Fibroblast of the aortic adventitia (primary cell): ENCODE results near the gene ASB3. TPM values are rescaled to one million over a fixed set of nuclear protein-coding genes. Genes with fewer than 3 reads are reported as not detected.
A peak's percentile ranks its signal among the peaks of the same experiment; 100 is the strongest.

Experiments
- DNase-seq: peaks from one replicate; pipeline ENCODE4 v3.0.0-alpha.2; 2010; ENCODE audit warnings: low read depth
- H3K4me3 ChIP-seq: 2 replicates; pipeline ENCODE4 v1.5.1; 2011; ENCODE audit warnings: low read depth, mild to moderate bottlenecking, control low read depth, low read length, moderate library complexity
- CTCF ChIP-seq: IDR thresholded peaks from 2 replicates; pipeline ENCODE4 v1.5.1; 2011; ENCODE audit warnings: mild to moderate bottlenecking, low read length, control low read depth, inconsistent platforms; ENCODE audit not compliant: insufficient read depth
- total RNA-seq: library from RNA; depleted of rRNA; stranded (reverse); fragments of >200 nt; gene quantifications from 2 replicates; pipeline ENCODE4 v1.2.3, GENCODE V29; 2012; ENCODE audit warnings: low replicate concordance

Gene ASB3
- total RNA-seq, 1 donor, result 27.9 TPM

GRCh38 chr2:53755121-53755520 lies 31.6 kb downstream of the ASB3 start:
- no peak overlapping the region for H3K4me3 ChIP-seq
- DNase-seq, result peak; percentile 44
- TF ChIP-seq CTCF, result no peak

DNA sequence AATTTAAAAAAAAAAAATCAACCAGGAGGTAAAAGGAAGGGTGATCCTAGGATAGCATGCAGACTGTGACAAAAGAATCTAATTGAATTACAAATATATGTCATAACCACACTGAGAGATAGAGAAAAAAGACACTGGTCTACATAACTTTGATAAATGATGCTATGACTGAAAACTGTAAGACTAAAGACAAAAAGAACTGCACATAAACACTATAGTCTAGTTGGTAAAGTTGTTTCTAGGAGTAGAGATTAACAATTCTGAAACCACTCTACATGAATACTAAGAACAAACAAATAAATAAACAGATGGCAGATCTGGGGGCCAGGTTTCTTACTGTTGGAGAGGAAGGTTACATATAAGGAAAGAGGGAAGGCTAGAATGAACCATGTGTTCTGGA lies 33.7 kb downstream of the ASB3 start:
- TF ChIP-seq CTCF, result no peak
- H3K4me3 ChIP-seq, result no peak overlapping the region
- no peak for DNase-seq

- DNase-seq, result no peak
- TF ChIP-seq CTCF, result no peak
- H3K4me3 ChIP-seq, result no peak overlapping the region
These were observed 34.4 kb downstream of the ASB3 start for GRCh38 chr2:53752385-53752784.

DNA sequence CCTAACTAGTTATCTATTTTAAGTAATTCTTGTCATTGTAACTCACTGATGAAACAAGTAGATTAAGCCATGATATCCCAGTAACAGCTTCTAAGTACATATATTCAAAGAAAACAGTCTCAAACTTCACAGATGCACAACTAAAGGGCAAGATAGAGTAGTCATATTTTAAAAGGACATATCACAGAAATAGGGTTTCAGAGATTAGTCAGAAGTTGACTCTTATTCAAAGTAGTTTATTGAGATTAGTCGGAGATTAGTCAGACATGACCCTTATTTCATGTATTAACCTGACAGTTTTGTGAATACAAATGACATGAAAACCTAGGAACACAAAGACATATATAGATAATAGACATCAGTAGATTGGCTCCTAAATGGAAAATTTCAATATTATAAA lies 35.0 kb downstream of the ASB3 start:
- H3K4me3 ChIP-seq, result no peak overlapping the region
- DNase-seq, result peak; percentile 34
- TF ChIP-seq CTCF, result no peak

GRCh38 chr2:53750041-53750768 lies 36.5 kb downstream of the ASB3 start:
- DNase-seq, result no peak
- H3K4me3 ChIP-seq, result no peak overlapping the region
- TF ChIP-seq CTCF, result no peak

DNA sequence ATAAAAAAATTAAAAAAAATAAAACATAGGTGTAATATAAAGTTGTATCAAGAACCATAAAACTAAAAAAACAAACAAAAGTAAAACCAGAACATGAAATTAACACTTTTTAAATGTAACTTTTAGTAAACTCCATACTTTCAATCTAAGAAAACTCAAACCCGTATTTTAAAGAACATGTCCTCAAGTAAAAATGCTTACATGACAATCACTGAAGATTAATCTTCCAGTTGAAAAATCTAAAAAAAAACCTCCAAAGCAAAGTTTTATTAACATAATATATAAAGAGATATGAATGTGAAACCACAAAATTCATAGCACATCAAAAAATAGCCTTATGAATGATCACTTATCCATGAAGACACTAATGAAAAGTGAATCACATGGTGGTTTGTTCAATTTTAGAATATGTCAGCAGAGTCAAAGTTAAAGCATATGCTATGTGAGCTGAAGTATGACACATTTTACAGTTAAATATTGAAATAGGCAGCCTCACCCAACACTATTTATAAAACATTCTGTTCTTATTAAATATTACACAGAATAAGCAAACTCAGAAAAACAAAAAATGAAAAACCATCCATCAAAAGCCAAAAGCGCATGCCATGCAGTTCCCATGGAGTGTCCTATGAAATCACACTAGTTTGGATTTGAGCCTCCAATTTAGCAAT lies 42.2 kb downstream of the ASB3 start:
- no peak overlapping the region for H3K4me3 ChIP-seq
- TF ChIP-seq CTCF, result no peak
- DNase-seq, result no peak
